WI38 (cell line): ENCODE data around the gene SERPINB7.

ENCODE experiments used
- H3K4me3 ChIP-seq: 2 replicates; pipeline ENCODE4 v1.5.1; 2011; ENCODE audit warnings: low read depth, mild to moderate bottlenecking, control low read depth, low read length
- CTCF ChIP-seq: IDR thresholded peaks from 2 replicates; pipeline ENCODE4 v1.5.1; 2012; ENCODE audit warnings: low read depth, mild to moderate bottlenecking, control low read depth, low read length

SERPINB7 gene

GRCh38 chr18:63763831-63764600 lies 11.2 kb upstream of the SERPINB7 start:
- H3K4me3 ChIP-seq: no peak overlapping the region
- TF ChIP-seq CTCF: no peak

GRCh38 chr18:63765837-63766236 lies 9.4 kb upstream of the SERPINB7 start:
- TF ChIP-seq CTCF: no peak
- no peak overlapping the region for H3K4me3 ChIP-seq

GRCh38 chr18:63773551-63773950 lies 1.7 kb upstream of the SERPINB7 start:
- TF ChIP-seq CTCF: no peak
- H3K4me3 ChIP-seq: no peak overlapping the region

GRCh38 chr18:63774511-63774910 lies 707 bp upstream of the SERPINB7 start:
- no peak for TF ChIP-seq CTCF
- no peak overlapping the region for H3K4me3 ChIP-seq

GRCh38 chr18:63779386-63779785 lies 4.2 kb downstream of the SERPINB7 start:
- no peak for TF ChIP-seq CTCF
- H3K4me3 ChIP-seq: no peak overlapping the region

GRCh38 chr18:63783394-63783793 lies 8.2 kb downstream of the SERPINB7 start:
- TF ChIP-seq CTCF: no peak
- no peak overlapping the region for H3K4me3 ChIP-seq

GRCh38 chr18:63784787-63785452 lies 9.7 kb downstream of the SERPINB7 start:
- no peak for TF ChIP-seq CTCF
- no peak overlapping the region for H3K4me3 ChIP-seq
